ENCODE results near the gene DEFB131B.
"Not testable (repeated sequence)": the region's sequence is repeated elsewhere in the genome, so short reads cannot be mapped to it uniquely, and the experiment has no call there.

DEFB131B gene

GRCh38 chr11:71878059-71878458 is at the start of gene DEFB131B:
Gene DEFB131B, plus strand, starts transcription at chr11:71878453. Its CDS starts 0 bp downstream, at chr11:71878453.
- DNase-seq: not testable (repeated sequence)

- DNase-seq: not testable (repeated sequence)
Measured at GRCh38 chr11:71829247-71829646, 49.0 kb upstream of the DEFB131B start.

GRCh38 chr11:71829686-71830085 is 48.6 kb upstream of the DEFB131B start:
- not testable (repeated sequence) for DNase-seq

- not testable (repeated sequence) for DNase-seq
Measured at GRCh38 chr11:71832811-71833210, 45.4 kb upstream of the DEFB131B start, which contains the start of gene DEFB108B. Gene DEFB108B, plus strand, starts transcription at chr11:71833200. Its CDS starts 0 bp downstream, at chr11:71833200.

- DNase-seq: not testable (repeated sequence)
Measured at GRCh38 chr11:71842720-71843119, 35.5 kb upstream of the DEFB131B start.

- DNase-seq: not testable (repeated sequence)
Measured at GRCh38 chr11:71843355-71843754, 34.9 kb upstream of the DEFB131B start.

GRCh38 chr11:71843858-71844257 is 34.4 kb upstream of the DEFB131B start:
- DNase-seq: no peak

GRCh38 chr11:71853895-71854294 is 24.4 kb upstream of the DEFB131B start:
- not testable (repeated sequence) for DNase-seq

GRCh38 chr11:71855880-71856279 is 22.4 kb upstream of the DEFB131B start:
- DNase-seq: not testable (repeated sequence)

- DNase-seq: not testable (repeated sequence)
Measured at GRCh38 chr11:71860835-71861234, 17.4 kb upstream of the DEFB131B start.

- peak; percentile 48 to 58 for DNase-seq
Measured at GRCh38 chr11:71863978-71864627, 14.2 kb upstream of the DEFB131B start.

- DNase-seq: not testable (repeated sequence)
Measured at GRCh38 chr11:71867209-71867608, 11.0 kb upstream of the DEFB131B start.

GRCh38 chr11:71869931-71870330 is 8.3 kb upstream of the DEFB131B start:
- DNase-seq: not testable (repeated sequence)

GRCh38 chr11:71870661-71871060 is 7.6 kb upstream of the DEFB131B start:
- not testable (repeated sequence) for DNase-seq

- not testable (repeated sequence) for DNase-seq
Measured at GRCh38 chr11:71876262-71876661, 2.0 kb upstream of the DEFB131B start.

GRCh38 chr11:71885806-71886205 is 7.6 kb downstream of the DEFB131B start:
- not testable (repeated sequence) for DNase-seq

GRCh38 chr11:71888335-71889010 is 10.2 kb downstream of the DEFB131B start:
- DNase-seq: not testable (repeated sequence)

- not testable (repeated sequence) for DNase-seq
Measured at GRCh38 chr11:71889181-71889872, 11.1 kb downstream of the DEFB131B start.

GRCh38 chr11:71895961-71896360 is 17.7 kb downstream of the DEFB131B start:
- no peak for DNase-seq

- not testable (repeated sequence) for DNase-seq
Measured at GRCh38 chr11:71901137-71901536, 22.9 kb downstream of the DEFB131B start.

- DNase-seq: no peak
Measured at GRCh38 chr11:71908218-71908617, 30.0 kb downstream of the DEFB131B start.

- not testable (repeated sequence) for DNase-seq
Measured at GRCh38 chr11:71910775-71911174, 32.5 kb downstream of the DEFB131B start.

GRCh38 chr11:71911321-71911985 is 33.2 kb downstream of the DEFB131B start:
- not testable (repeated sequence) for DNase-seq
